ENCODE measurements around the gene CDC42EP5.

- TF ChIP-seq POLR2AphosphoS5 (IDR thresholded peaks at IDR 0.05; ENCODE audit: low read depth, low read length) (no peak), POLR2A (IDR thresholded peaks at IDR 0.05; ENCODE audit: low read depth, low read length) (no peak), TAF1 (IDR thresholded peaks at IDR 0.05; ENCODE audit: borderline replicate concordance, low read depth, low read length) (no peak)
These were observed 17.2 kb downstream of the CDC42EP5 start for GRCh38 chr19:54455786-54456422.
